ENCODE data around the gene TACC3.

TACC3 gene

GRCh38 chr4:1748465-1748995, 27.2 kb downstream of the TACC3 start:
- no peak for FAIRE-seq

GRCh38 chr4:1749370-1749769, 28.0 kb downstream of the TACC3 start:
- no peak for FAIRE-seq

- no peak for FAIRE-seq
These were observed 28.5 kb downstream of the TACC3 start for GRCh38 chr4:1749826-1750225.

GRCh38 chr4:1750381-1751154, 29.2 kb downstream of the TACC3 start:
- no peak for FAIRE-seq

GRCh38 chr4:1751155-1751918, 30.0 kb downstream of the TACC3 start:
- FAIRE-seq, result no peak

GRCh38 chr4:1751919-1752283, 30.6 kb downstream of the TACC3 start:
- no peak for FAIRE-seq

- FAIRE-seq, result no peak
These were observed 31.1 kb downstream of the TACC3 start for GRCh38 chr4:1752284-1753041.

GRCh38 chr4:1753294-1753696, 32.0 kb downstream of the TACC3 start:
- FAIRE-seq, result no peak

GRCh38 chr4:1753697-1754311, 32.5 kb downstream of the TACC3 start:
- no peak for FAIRE-seq

GRCh38 chr4:1754336-1754735, 33.0 kb downstream of the TACC3 start:
- no peak for FAIRE-seq

GRCh38 chr4:1755297-1755696, 34.0 kb downstream of the TACC3 start:
- FAIRE-seq, result no peak

- no peak for FAIRE-seq
These were observed 34.8 kb downstream of the TACC3 start for GRCh38 chr4:1756079-1756478.

- no peak for FAIRE-seq
These were observed 35.8 kb downstream of the TACC3 start for GRCh38 chr4:1756893-1757779.

- no peak for FAIRE-seq
These were observed 36.5 kb downstream of the TACC3 start for GRCh38 chr4:1757836-1758235.

- FAIRE-seq, result no peak
These were observed 37.2 kb downstream of the TACC3 start for GRCh38 chr4:1758306-1759121.

GRCh38 chr4:1759170-1759817, 38.0 kb downstream of the TACC3 start:
- FAIRE-seq, result no peak

- FAIRE-seq, result no peak
These were observed 38.5 kb downstream of the TACC3 start for GRCh38 chr4:1759818-1760223.

- no peak for FAIRE-seq
These were observed 39.3 kb downstream of the TACC3 start for GRCh38 chr4:1760521-1761071.

GRCh38 chr4:1761130-1761689, 39.9 kb downstream of the TACC3 start:
- FAIRE-seq, result no peak
